ENCODE data around the gene GDPD5.

GDPD5 gene

DNA sequence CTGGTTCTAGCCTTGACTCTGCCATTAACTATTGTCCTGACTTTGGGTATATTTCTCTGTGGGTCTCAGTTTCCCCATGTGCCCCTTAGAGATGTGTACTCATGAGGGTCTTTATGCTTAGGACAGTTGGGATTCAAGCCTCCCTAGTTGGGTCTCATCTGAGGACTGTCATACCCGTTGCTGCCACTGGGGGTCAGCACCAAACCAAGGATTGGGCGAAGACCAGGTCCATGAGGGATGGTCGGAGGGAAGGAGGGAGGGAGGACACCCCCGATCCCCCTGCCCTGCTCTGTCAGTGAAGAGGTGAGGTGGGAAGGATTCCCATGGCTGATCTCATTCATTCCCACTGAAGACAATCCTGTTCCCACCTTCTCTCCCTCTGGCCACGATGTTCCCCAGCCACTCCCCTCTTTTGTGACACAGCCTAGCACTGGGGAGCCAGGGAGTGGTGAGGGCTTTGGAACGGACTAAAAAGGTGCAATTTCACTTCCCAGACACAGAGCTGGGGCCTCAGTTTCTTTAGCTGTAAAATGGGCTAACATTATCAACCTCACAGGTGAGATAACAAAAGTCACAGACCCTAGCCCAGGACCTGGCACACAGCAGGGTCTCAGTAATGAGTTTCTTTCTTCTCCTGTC is 80.3 kb downstream of the GDPD5 start:
- DNase-seq (ENCODE audit: low read depth): peak; percentile 59

DNA sequence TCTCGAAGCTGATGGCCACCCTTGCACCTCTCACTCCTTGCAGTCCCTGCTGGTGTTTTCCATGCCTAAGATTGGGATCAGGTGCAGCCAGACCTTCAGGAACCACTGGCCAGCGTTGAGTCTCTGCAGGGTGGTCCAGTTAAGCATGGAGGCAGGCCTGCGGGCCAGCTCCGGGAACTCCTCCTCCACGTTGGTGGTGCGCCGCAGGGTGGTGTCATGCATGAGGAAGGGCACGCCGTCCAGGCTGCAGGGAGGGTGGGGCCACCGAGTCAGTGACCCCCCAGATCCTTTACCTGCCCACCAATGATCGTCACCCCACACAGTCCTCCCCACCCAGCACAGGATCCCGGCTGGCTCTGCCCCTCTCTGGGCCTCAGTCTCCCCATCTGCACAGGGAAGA is 82.7 kb downstream of the GDPD5 start:
- no peak for DNase-seq (ENCODE audit: low read depth)

- no peak for DNase-seq (ENCODE audit: low read depth)
Measured at GRCh38 chr11:75442161-75442885, 83.4 kb downstream of the GDPD5 start.

- DNase-seq (ENCODE audit: low read depth): no peak
Measured at GRCh38 chr11:75441804-75442132, 84.0 kb downstream of the GDPD5 start.

GRCh38 chr11:75440960-75441803 is 84.6 kb downstream of the GDPD5 start:
- no peak for DNase-seq (ENCODE audit: low read depth)

- DNase-seq (ENCODE audit: low read depth): no peak
Measured at GRCh38 chr11:75439495-75440120, 86.1 kb downstream of the GDPD5 start.

- DNase-seq (ENCODE audit: low read depth): no peak
Measured at GRCh38 chr11:75439026-75439425, 86.7 kb downstream of the GDPD5 start.

DNA sequence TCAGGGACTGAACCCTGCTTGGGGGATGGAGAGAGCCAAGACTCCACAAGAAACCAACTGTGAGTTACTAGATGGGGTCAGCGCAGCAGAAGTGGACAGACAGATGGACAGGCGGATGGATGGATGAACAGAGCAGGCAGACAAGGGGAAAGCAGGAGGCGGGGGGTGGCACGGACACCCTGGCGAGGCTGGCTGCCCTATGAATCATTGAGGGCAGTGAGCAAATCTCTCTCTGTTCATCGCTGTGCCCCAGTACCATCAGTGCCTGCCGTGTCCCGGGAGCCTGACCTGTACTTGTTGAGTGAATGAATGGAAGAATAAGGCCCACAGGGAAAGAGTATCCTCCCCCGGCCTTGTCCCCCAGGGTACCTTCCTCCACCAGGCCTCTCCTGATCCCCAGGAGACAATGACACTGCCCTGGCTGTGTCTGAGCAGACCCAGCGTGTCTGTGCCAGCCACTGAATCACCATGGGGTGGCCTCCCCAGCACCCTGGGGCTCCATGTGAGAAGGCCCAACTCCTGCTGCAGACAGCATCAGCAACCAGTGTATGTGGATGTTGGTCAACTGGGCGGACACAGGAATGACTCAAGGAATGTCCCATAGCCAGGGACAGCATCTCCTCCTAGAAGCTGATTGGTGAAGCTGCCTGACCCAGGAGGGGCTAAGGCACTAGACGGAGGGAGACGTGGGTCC is 87.6 kb downstream of the GDPD5 start:
- no peak for DNase-seq (ENCODE audit: low read depth)

GRCh38 chr11:75436806-75437205 is 88.9 kb downstream of the GDPD5 start:
- no peak for DNase-seq (ENCODE audit: low read depth)

GRCh38 chr11:75435571-75435925 is 90.2 kb downstream of the GDPD5 start:
- DNase-seq (ENCODE audit: low read depth): no peak

DNA sequence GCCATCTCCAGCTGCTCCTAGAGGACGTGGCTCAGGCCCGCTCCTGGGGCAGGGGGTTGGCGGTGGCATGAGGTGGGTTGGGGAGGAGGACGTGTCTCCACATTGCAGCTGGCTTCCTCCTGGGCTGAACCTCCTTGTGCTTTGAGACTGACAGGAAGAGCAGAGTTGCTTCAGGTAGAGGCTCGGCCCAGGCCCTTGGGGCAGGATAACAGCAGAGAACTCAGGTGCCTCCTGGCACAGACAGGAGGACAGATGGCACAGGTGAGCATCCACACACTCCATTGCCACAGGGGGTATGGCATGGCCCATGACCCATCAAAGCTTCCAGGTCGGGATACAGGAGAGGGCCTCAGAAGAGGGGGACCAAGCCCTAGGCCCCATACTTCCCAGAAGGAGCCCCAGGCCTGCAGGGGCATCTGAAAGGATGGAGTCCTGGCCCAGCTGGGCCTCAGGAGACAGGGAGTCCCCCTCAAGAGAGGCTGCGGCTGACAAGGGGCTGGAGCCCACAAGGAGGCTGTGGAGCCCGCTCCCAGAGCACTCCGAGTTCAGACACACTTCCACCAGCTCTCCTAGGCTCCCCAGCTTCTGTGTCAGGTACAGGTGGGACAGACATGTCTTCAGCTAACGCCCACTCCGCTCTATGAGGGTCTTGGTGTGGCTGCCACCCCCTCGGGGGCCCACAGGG is 90.7 kb downstream of the GDPD5 start:
- DNase-seq (ENCODE audit: low read depth): no peak

DNA sequence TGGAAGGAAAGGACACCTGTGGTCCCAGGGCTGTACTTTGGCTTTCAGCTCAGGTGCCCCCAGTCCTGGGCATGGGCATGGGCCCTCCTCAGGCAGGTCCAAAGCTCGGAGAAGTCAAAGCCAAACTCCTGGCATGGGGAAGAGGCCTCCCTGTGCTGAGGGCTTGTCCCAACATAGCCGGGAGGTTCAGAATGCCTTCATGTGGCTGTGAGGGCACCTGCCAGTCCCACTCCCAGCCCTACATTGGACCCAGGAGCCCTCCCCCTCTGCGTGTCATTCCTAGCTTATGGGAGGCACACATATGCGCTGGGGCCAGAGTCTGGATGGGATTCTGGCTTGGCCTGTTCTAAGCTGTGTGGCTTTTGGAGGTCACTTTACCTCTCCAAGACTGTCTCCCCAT is 91.7 kb downstream of the GDPD5 start:
- DNase-seq (ENCODE audit: low read depth): no peak

DNA sequence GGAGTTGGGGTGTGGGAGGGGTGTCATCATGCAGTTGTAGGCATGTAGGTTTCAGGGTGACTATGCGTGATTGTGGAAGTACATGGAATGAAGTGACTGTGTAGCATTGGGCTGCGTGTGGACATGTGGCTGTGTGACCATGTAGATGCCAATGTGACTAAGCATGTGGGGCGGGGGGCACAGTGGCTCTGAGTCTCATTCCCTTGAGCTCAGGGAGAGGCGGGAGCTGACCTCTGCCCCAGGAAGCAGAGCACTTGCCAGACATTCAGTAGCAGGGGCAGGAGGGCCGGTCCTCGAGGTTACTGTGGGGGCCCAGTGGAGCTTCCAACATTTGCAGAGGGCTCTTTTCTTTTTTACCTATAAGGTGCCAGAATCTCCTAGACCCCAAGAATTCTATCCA is 92.3 kb downstream of the GDPD5 start:
- no peak for DNase-seq (ENCODE audit: low read depth)

GRCh38 chr11:75432911-75433321 is 92.8 kb downstream of the GDPD5 start, which contains the start of gene KLHL35:
TSS of gene KLHL35 (minus strand) at chr11:75433203. CDS start at chr11:75430629, 2,574 bp downstream.
- DNase-seq (ENCODE audit: low read depth): no peak

DNA sequence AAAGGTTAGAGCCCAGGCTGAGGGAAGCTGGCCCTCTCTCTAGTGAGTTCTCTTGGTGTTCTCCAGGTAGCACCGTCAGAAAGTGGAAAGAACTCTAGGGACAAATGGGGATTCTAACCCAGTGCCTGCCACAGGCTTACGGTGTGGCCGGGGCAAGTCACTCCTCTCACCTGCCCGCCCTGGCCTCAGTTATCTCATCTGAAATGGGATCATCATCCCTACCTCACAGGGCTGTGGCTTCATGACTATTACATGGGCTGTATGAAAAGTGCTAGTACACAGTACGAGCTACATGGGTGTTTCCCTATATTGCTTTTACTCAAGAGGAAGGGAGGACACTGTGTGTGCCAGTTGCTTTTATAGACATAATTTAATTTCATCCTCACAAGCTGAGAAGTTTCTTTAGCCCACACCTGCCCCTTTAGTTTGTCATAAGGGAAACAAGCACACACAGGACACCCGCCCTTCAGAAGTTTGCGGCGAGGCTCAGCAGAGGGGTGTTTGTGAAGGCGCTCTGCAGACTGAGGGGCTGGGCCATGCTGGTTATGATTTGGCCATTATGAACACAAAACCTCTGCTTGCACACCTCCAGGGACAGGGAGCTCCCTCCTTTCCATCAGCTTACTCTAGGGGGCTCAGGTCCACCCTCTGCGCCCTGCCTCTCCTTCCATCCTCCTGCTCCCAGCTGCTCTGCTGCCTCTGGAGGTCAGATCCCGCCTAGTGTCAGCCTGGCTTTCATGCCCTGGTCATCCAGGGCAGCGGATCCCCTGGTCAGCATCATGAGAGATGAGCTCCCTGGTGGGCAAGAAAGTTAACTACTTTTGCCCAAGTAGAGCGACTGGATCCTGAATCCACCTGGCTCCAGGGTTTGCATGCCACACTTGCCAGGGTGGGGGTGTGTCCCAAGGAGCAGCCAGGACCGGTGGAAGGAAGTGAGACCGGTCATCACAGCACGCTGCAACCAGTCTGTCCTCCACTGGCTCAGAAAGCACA is 93.9 kb downstream of the GDPD5 start:
- no peak for DNase-seq (ENCODE audit: low read depth)

DNA sequence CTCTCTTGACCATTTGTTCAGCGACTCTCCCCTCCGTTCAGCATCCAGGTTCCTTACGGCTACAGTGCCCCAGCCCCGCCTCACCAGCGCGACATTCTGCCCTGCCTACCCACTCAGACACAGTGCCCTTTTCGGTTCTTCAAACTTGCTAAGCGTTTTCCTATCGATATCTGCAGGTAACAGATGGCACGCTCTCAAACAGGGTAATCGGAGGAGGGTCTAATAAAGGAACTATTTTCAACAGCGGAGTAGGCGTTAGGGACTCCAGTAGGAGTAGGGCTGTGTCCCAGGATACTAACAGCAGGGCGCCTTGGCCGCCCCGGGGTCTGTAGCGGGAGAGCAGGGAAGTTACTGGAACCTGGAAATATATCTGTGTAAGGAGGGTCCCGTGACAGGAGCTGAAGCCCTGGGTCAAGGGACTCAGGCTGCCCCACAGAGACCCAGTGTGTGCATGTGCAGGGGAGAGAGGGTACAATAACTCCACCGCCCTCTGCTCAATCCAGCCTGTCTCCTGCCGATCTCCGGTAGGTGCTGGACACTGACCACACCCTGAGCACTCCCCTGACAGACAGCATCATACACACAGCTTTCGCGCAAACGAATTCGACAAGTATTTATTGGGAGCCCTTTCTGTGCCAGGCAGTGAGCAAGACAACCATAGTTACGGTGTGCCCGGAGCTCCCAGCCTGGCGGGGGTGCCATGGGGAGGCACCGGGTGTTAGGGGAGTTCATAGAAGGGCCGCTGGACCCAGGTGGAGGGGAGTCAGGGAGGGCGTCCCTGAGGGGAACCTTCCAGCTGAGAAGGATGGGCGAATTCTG is 94.8 kb downstream of the GDPD5 start:
- no peak for DNase-seq (ENCODE audit: low read depth)

DNA sequence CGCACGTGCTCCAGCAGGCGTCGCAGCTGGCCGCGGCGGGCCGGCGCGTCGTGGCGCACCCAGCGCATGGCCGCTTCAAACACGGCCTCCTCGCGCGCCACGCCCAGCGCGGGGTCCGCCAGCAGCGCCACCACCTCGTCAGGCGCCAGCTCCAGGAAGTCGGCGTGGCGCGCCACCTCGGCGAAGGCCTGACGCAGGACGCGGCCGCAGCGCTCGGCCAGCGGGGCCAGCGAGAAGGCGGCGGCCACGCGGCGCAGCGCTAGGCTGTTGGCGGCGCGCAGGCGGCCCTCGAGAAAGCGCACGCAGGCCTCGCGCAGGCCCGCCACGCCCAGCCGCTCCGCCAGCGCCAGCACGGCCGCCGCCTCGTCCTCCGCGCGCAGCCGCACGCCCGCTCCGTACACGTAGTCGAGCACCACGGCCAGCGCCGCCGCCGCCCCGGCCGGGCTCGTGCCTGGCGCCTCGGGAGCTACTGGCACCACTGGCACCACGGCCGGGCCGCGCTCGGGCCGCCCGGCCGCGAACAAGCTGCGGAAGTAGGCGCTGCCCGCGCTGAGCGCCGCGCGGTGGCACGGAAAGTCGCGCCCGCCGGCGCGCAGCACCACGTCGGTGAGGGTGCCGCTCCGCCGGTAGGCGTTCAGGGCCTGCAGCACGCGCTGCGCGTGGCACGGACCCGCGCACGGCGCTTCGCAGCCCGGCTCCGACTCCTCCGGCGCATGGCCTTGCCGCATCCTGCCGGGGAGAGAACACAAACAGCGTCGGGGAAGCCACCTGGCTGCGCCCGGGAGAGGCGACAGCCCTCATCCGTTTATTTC is 95.6 kb downstream of the GDPD5 start:
- peak; percentile 36 for DNase-seq (ENCODE audit: low read depth)

- DNase-seq (ENCODE audit: low read depth): no peak
Measured at GRCh38 chr11:75429641-75429901, 96.2 kb downstream of the GDPD5 start.
